Measurements from ENCODE around the gene ADARB1.

ADARB1 gene

GRCh38 chr21:45172420-45172819 is 98.0 kb downstream of the ADARB1 start:
- Histone ChIP-seq H3K36me3 (ENCODE audit: low read depth) (0 out of 2 replicates have a peak, but pooled peaks cover 3% of the 10 kb centered on the region), H3K4me3 (ENCODE audit: severe bottlenecking) (no peak overlapping the region), H3K9me3 (ENCODE audit: severe bottlenecking) (no peaks in the 10 kb centered on the region), H3K27me3 (ENCODE audit: insufficient read depth, poor library complexity, severe bottlenecking) (no peaks in the 10 kb centered on the region), H3K27ac (ENCODE audit: poor library complexity, severe bottlenecking) (no peak overlapping the region), H3K4me1 (ENCODE audit: insufficient read depth, poor library complexity, severe bottlenecking) (no peaks in the 10 kb centered on the region)
- ATAC-seq (ENCODE audit: low read depth) (no peak), DNase-seq (ENCODE audit: low spot score) (no peak)
- TF ChIP-seq CTCF (IDR thresholded peaks at IDR 0.05; ENCODE audit: poor library complexity, severe bottlenecking) = no peak

GRCh38 chr21:45175326-45176095 is 101.1 kb downstream of the ADARB1 start:
- DNase-seq (ENCODE audit: low spot score) (no peak), ATAC-seq (ENCODE audit: low read depth) (no peak)
- Histone ChIP-seq H3K27ac (ENCODE audit: poor library complexity, severe bottlenecking) (no peak overlapping the region), H3K27me3 (ENCODE audit: insufficient read depth, poor library complexity, severe bottlenecking) (no peaks in the 10 kb centered on the region), H3K9me3 (ENCODE audit: severe bottlenecking) (no peaks in the 10 kb centered on the region), H3K4me3 (ENCODE audit: severe bottlenecking) (no peak overlapping the region), H3K36me3 (ENCODE audit: low read depth) (0 out of 2 replicates have a peak, but pooled peaks cover 3% of the 10 kb centered on the region), H3K4me1 (ENCODE audit: insufficient read depth, poor library complexity, severe bottlenecking) (no peaks in the 10 kb centered on the region)
- no peak for TF ChIP-seq CTCF (IDR thresholded peaks at IDR 0.05; ENCODE audit: poor library complexity, severe bottlenecking)

GRCh38 chr21:45176141-45176540 is 101.8 kb downstream of the ADARB1 start:
- H3K27ac ChIP-seq (ENCODE audit: poor library complexity, severe bottlenecking) = no peak overlapping the region
- DNase-seq (ENCODE audit: low spot score) = no peak
- ATAC-seq (ENCODE audit: low read depth) = no peak
- H3K36me3 ChIP-seq (ENCODE audit: low read depth) = 0 out of 2 replicates have a peak, but pooled peaks cover 3% of the 10 kb centered on the region
- no peaks in the 10 kb centered on the region for H3K27me3 ChIP-seq (ENCODE audit: insufficient read depth, poor library complexity, severe bottlenecking)
- H3K4me1 ChIP-seq (ENCODE audit: insufficient read depth, poor library complexity, severe bottlenecking) = no peaks in the 10 kb centered on the region
- no peak for TF ChIP-seq CTCF (IDR thresholded peaks at IDR 0.05; ENCODE audit: poor library complexity, severe bottlenecking)
- no peak overlapping the region for H3K4me3 ChIP-seq (ENCODE audit: severe bottlenecking)
- H3K9me3 ChIP-seq (ENCODE audit: severe bottlenecking) = no peaks in the 10 kb centered on the region

- ATAC-seq (ENCODE audit: low read depth) (no peak), DNase-seq (ENCODE audit: low spot score) (no peak)
- Histone ChIP-seq H3K27me3 (ENCODE audit: insufficient read depth, poor library complexity, severe bottlenecking) (no peaks in the 10 kb centered on the region), H3K9me3 (ENCODE audit: severe bottlenecking) (no peaks in the 10 kb centered on the region), H3K27ac (ENCODE audit: poor library complexity, severe bottlenecking) (no peak overlapping the region), H3K4me1 (ENCODE audit: insufficient read depth, poor library complexity, severe bottlenecking) (no peaks in the 10 kb centered on the region), H3K4me3 (ENCODE audit: severe bottlenecking) (no peak overlapping the region), H3K36me3 (ENCODE audit: low read depth) (0 out of 2 replicates have a peak, but pooled peaks cover 3% of the 10 kb centered on the region)
- no peak for TF ChIP-seq CTCF (IDR thresholded peaks at IDR 0.05; ENCODE audit: poor library complexity, severe bottlenecking)
Measured at GRCh38 chr21:45177039-45177438, 102.7 kb downstream of the ADARB1 start.

- H3K4me3 ChIP-seq (ENCODE audit: severe bottlenecking) = no peak overlapping the region
- H3K36me3 ChIP-seq (ENCODE audit: low read depth) = peaks cover 10% of the 10 kb centered on the region
- H3K4me1 ChIP-seq (ENCODE audit: insufficient read depth, poor library complexity, severe bottlenecking) = no peaks in the 10 kb centered on the region
- H3K27me3 ChIP-seq (ENCODE audit: insufficient read depth, poor library complexity, severe bottlenecking) = no peaks in the 10 kb centered on the region
- DNase-seq (ENCODE audit: low spot score) = no peak
- no peaks in the 10 kb centered on the region for H3K9me3 ChIP-seq (ENCODE audit: severe bottlenecking)
- no peak overlapping the region for H3K27ac ChIP-seq (ENCODE audit: poor library complexity, severe bottlenecking)
- TF ChIP-seq CTCF (IDR thresholded peaks at IDR 0.05; ENCODE audit: poor library complexity, severe bottlenecking) = no peak
- ATAC-seq (ENCODE audit: low read depth) = no peak
Measured at GRCh38 chr21:45178070-45178608, 103.8 kb downstream of the ADARB1 start.

All from RWPE2 (cell line).